HepG2 (cell line): ENCODE measurements around the gene MIEF2. TPM values are rescaled to one million over a fixed set of nuclear protein-coding genes. Genes with fewer than 3 reads are reported as not detected.

ENCODE experiments used
- HMGXB3 ChIP-seq: sonication (generic); formaldehyde crosslinking; IDR thresholded peaks from 2 replicates; pipeline ENCODE4 v1.4.0; 2020; ENCODE audit warnings: missing genetic modification reagents, borderline replicate concordance
- KLF6 ChIP-seq: IDR thresholded peaks from 2 replicates; pipeline ENCODE4 v1.8.0; 2016; ENCODE audit warnings: missing biosample characterization, missing genetic modification reagents
- PRDM15 ChIP-seq: sonication (generic); formaldehyde crosslinking; IDR thresholded peaks from 2 replicates; pipeline ENCODE4 v1.4.0; 2020; ENCODE audit warnings: missing genetic modification reagents
- YY1 ChIP-seq: IDR thresholded peaks from 2 replicates; pipeline ENCODE4 v1.6.1; 2011; ENCODE audit warnings: low read length, low read depth, moderate library complexity, mild to moderate bottlenecking; ENCODE audit not compliant: insufficient read depth, insufficient replicate concordance
- ZFP90 ChIP-seq: sonication (generic); formaldehyde crosslinking; IDR thresholded peaks from 2 replicates; pipeline ENCODE4 v1.8.0; 2022; ENCODE audit warnings: missing genetic modification reagents, mild to moderate bottlenecking, inconsistent platforms, borderline replicate concordance
- ZNF484 ChIP-seq: sonication (generic); formaldehyde crosslinking; IDR thresholded peaks from 2 replicates; pipeline ENCODE4 v1.5.1; 2020; ENCODE audit warnings: mild to moderate bottlenecking, low read depth, missing genetic modification reagents, borderline replicate concordance
- ZNF660 ChIP-seq: sonication (generic); formaldehyde crosslinking; IDR thresholded peaks from 2 replicates; pipeline ENCODE4 v1.5.1; 2020; ENCODE audit warnings: mild to moderate bottlenecking, low read depth, missing genetic modification reagents, borderline replicate concordance
- ZNF746 ChIP-seq: sonication (generic); formaldehyde crosslinking; IDR thresholded peaks from 2 replicates; pipeline ENCODE4 v1.8.0; 2022; ENCODE audit warnings: mild to moderate bottlenecking, missing genetic modification reagents
- ZNF879 ChIP-seq: sonication (generic); formaldehyde crosslinking; IDR thresholded peaks from 2 replicates; pipeline ENCODE4 v1.8.1; 2023; ENCODE audit warnings: missing genetic modification reagents
- ZSCAN21 ChIP-seq: sonication (generic); formaldehyde crosslinking; IDR thresholded peaks from 2 replicates; pipeline ENCODE4 v1.8.0; 2022; ENCODE audit warnings: mild to moderate bottlenecking, missing genetic modification reagents, moderate library complexity, borderline replicate concordance
- polyA plus RNA-seq, 8 experiments: library from polyadenylated mRNA; depleted of rRNA in 3 of 8; stranded (reverse) in 7 of 8; unstranded in 1 of 8; fragments of >200 nt; fragmentation: Illumina TruSeq in 4 of 8; extraction: Trizol in 4 of 8; gene quantifications; 2 replicates each; pipeline versions ENCODE4 v1.2.1 to v1.2.3, GENCODE V29; 2011 to 2016; ENCODE audit warnings: low read depth in 4 of 8, missing spikeins in 1 of 8, mixed read lengths in 1 of 8; ENCODE audit not compliant: insufficient read depth in 1 of 8
- total RNA-seq, 5 experiments: library from RNA; depleted of rRNA; stranded (reverse); fragments of >200 nt; fragmentation: Illumina TruSeq; extraction: Trizol; gene quantifications; 2 replicates each; pipeline ENCODE4 v1.2.3, GENCODE V29; 2016; ENCODE audit warnings: low read depth in 1 of 5
- TF ChIP-seq, protein P1 (sequence below): IDR thresholded peaks from 2 replicates; pipeline ENCODE4 v1.6.1; 2016; ENCODE audit warnings: low read depth, borderline replicate concordance

Gene MIEF2
- total and polyA plus RNA-seq, 2 of the 13 experiments (the other 11 are each of a cell fraction or from before 2014, with no cell fraction given), result 6.0 to 8.0 TPM

GRCh38 chr17:18257982-18258355, 2.5 kb upstream of the MIEF2 start (continued):
- 0 out of 2 replicates have a peak, but pooled peaks have one; percentile 41 for TF ChIP-seq PRDM15 (CRISPR knock-in tag)
- TF ChIP-seq YY1, result peak; percentile 75
- peak; percentile 71 for TF ChIP-seq ZFP90 (CRISPR knock-in tag)
- no peak for TF ChIP-seq ZNF879
- no peak for TF ChIP-seq ZNF484 (CRISPR knock-in tag)
- no peak for TF ChIP-seq ZNF746 (CRISPR knock-in tag)
- TF ChIP-seq, protein P1, sequence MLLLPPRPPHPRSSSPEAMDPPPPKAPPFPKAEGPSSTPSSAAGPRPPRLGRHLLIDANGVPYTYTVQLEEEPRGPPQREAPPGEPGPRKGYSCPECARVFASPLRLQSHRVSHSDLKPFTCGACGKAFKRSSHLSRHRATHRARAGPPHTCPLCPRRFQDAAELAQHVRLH (CRISPR knock-in tag), result peak; percentile 36; the same call in 1 of the 2 replicates
- TF ChIP-seq ZNF660, result no peak
- no peak for TF ChIP-seq KLF6
- 0 out of 2 replicates have a peak, but pooled peaks have one; percentile 7 for TF ChIP-seq HMGXB3
- TF ChIP-seq ZSCAN21 (CRISPR knock-in tag), result 0 out of 2 replicates have a peak, but pooled peaks have one; percentile 47
- TF ChIP-seq, all 625 proteins: peak for 65
